Activated T-cell treated with anti-CD3 and anti-CD28 coated beads for 1 hour (primary cell): ENCODE results near the gene TCERG1L.

Experiments
- DNase-seq: peaks from one replicate; pipeline ENCODE4 v3.0.0-alpha.2; 2020; ENCODE audit warnings: low read depth

The TCERG1L gene

GRCh38 chr10:131065673-131066305, 245.7 kb downstream of the TCERG1L start:
- DNase-seq, result no peak

DNA sequence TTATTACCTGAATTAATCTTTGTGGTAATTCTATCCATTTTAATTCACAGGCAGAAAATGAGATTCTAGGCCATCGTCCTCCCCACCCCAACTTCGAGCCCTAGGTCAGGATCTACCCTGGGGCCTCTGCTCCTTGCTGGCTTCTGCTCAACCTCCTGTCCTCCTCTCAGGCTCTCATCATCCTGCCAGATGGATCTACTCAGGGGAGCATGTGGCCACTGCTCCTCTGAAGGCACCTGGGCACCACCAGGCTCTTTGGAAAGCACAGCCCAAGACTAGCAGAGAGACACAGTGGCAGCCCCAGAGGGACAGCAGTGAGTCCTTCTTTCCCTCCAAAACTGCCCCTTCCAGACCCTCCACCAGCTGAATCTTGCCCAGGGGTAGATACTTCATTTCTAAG, 248.2 kb downstream of the TCERG1L start:
- no peak for DNase-seq

DNA sequence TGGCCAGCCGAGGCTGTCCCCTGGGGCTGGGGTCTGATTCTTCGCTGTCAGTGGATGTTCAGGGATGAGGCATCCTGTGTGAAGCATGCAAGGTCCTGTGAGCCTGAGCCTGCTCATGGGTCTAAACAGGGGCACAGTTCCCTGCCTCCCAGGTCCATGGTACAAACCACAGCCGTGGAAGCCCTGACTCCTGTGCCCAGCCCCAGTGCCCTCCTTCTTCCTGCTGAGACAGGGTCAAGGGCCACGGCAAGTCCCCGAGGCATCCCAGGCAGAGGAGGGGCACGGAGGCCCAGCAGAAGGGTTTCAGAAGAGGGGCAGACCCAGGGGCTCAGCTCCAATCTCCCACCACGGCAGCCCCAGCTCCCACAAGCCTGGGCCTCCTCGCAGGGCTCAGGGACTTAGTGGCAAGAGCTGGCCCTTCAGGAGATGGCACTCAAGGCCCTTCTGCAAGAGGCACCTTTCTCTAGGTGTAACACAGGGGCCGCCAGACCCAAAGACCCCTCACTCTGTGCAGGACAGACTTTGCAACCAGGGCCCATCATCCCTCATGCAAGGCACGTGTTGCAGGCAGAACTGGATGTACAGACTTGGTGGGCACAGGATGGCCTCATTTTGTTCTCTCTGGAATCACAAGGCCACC, 248.8 kb downstream of the TCERG1L start:
- DNase-seq, result no peak

- no peak for DNase-seq
Measured at GRCh38 chr10:131061216-131061615, 250.3 kb downstream of the TCERG1L start.

DNA sequence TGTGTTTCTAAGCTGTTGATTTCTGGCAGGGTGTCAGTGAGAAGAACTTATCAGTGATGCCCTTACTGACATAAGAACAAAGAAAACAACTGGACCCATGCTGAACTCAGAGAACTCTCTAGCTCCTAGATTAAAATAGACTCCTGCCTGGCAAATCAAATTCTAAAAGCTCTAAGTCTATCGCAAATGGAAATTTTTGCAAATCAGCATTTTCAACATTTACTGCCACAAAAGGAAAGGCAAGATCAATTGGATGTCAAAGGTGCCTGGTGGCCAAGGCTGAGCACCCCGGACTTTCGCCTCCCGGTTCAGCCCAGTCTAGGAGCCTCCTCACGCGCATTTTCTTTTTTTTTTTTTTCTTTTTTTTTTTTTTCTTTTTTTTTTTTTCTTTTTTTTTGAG, 251.6 kb downstream of the TCERG1L start:
- DNase-seq, result no peak

DNA sequence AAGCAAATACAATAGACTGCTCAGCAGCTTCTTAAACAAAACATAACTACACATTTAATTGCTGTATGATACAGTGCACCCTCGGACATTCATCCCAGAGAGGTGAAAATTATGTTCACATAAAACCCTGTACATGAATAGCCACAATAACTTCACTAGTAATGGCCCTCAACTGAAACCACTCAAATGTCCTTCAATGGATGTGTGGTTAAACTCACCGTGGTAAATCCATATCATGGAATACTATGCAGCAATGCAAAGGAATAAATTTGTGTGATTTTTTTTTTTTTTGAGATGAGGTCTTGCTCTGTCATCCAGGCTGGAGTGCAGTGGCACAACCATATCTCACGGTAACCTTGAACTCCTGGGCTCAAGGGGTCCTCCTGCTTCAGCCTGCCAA, 252.7 kb downstream of the TCERG1L start:
- DNase-seq, result no peak

- no peak for DNase-seq
Measured at GRCh38 chr10:131056781-131057180, 254.7 kb downstream of the TCERG1L start.

DNA sequence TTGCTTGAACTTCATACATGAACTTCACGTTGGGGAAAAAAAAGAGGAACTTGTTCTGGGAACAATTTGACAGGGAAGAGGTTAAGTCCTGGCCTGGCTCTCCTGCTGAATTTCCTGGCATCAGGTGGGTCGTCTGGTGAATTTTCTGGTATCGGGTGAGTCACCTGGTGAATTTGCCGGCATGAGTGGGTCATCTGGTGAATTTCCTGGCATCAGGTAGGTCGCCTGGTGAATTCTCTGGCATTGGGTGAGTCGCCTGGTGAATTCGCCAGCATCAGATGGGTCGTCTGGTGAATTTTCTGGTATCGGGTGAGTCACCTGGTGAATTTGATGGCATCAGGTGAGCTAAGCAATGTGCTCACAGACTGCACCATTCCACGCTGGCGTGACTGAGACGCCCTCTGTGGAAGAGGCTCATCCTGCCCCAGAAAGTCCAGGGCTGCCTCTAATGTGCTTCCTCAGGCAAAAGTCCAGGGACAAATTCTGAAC, 255.4 kb downstream of the TCERG1L start:
- DNase-seq, result no peak

DNA sequence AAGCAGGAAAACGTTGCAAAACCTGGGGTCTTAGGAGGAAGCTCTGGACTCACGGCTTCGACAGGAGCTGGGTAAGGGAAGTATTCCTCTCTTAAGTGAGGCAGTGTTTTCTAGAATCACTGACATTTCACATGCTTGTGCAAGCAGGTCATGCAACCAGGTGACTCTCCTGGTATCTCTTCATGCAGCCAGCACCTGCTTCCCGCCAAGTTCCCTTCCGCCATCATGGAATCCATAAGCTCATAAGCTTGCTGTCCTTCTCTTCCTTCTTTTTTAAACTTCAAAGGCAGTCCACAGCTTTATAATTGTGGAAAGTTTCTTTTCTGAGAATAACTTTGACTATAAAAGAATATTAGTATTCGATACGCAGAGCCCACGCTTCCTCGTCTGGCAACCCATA, 256.1 kb downstream of the TCERG1L start:
- no peak for DNase-seq

DNA sequence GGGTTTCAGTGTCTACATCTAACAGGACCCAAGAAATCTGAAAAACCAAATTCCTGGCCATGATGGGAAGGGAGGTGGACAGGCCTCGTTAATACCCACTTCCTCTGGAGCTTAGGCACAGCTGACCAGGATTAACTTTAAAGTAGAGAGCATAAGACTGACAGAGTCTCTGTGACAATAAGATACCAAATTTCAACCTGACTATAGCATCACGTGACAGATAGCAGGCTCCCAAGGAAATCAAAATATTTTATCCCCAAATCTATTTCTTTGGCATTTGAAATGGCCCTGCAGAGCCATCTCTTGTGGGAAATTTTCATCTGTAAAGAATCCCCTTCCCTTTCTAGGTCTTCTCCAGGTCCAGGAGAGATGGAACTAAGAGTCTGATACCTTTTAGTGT, 258.3 kb downstream of the TCERG1L start:
- no peak for DNase-seq

GRCh38 chr10:131050162-131050766, 261.3 kb downstream of the TCERG1L start:
- no peak for DNase-seq

GRCh38 chr10:131049016-131049415, 262.5 kb downstream of the TCERG1L start:
- no peak for DNase-seq

GRCh38 chr10:131048606-131049005, 262.9 kb downstream of the TCERG1L start:
- no peak for DNase-seq

- no peak for DNase-seq
Measured at GRCh38 chr10:131047501-131047900, 264.0 kb downstream of the TCERG1L start.

DNA sequence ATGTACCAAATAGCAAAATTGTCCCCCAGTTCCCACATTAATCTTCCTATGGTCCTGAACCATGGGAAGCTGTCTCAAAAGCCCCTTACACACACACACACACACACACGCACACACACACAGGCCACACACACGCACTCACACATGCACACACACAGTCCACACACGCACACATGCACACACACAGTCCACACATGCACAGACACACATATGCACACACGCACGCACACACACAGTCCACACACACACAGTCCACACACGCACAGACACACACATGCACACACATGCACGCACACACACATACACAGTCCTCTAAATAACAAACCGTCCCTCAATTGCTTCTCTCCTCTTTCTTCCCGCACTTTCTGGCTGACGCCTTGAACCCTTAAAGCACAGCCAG, 265.3 kb downstream of the TCERG1L start:
- no peak for DNase-seq

GRCh38 chr10:131044379-131045111, 267.0 kb downstream of the TCERG1L start:
- no peak for DNase-seq

GRCh38 chr10:131043039-131043691, 268.4 kb downstream of the TCERG1L start:
- no peak for DNase-seq
